NCI-H774 (cell line): Measurements from ENCODE around the gene ARFRP1.

Experiments
- DNase-seq: peaks from one replicate; lab custom pipeline; 2025; lab: John Stamatoyannopoulos, UW

Gene ARFRP1

DNA sequence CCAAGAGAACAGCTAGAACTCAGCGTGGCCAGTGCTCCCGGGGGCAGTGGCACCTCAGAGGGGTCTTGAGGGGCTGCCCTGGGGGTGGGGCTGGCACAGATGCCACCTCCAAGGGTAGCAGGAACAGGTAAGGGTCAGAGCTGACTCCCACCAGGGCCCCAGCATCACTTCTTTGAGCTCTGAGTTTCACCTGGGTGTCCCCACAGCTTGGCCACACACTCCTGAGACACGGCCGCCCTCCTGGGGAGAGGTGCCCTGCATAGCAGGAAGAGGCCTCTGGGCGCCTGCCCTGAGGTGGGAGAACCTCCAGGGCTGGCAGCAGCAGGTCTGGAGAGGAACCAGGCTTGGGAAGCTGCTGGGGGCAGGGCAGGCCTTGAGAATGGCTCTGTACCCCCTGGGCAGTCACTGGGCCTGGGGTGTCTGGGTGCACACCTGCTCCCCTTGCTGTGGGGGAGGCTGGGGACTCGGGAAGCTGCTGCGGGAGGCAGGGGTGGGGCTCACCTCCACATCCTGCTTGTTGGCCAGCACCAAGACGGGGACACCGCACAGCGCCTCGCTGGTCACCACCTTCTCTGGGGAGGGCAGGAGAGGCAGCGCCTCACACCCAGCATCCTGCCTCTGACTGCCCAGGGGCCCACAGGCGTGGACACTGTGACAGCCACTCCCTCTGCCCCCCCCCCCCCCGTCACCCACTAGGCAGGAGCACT lies 6.3 kb downstream of the ARFRP1 start:
- no peak for DNase-seq

DNA sequence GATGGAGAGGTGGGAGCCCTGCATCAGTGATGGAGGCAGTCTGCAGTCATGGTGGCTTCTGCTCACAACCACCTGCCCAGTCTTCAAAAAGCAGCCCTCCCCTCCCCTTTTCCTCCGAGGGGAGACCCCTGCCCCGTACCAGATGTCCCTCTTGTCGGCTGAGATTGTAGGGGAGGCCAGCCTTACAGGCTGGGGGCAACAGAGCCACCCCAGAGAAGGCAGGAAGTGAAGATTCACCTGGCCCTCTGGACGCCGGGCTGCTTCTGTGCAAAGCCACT lies 6.8 kb downstream of the ARFRP1 start:
- no peak for DNase-seq

DNA sequence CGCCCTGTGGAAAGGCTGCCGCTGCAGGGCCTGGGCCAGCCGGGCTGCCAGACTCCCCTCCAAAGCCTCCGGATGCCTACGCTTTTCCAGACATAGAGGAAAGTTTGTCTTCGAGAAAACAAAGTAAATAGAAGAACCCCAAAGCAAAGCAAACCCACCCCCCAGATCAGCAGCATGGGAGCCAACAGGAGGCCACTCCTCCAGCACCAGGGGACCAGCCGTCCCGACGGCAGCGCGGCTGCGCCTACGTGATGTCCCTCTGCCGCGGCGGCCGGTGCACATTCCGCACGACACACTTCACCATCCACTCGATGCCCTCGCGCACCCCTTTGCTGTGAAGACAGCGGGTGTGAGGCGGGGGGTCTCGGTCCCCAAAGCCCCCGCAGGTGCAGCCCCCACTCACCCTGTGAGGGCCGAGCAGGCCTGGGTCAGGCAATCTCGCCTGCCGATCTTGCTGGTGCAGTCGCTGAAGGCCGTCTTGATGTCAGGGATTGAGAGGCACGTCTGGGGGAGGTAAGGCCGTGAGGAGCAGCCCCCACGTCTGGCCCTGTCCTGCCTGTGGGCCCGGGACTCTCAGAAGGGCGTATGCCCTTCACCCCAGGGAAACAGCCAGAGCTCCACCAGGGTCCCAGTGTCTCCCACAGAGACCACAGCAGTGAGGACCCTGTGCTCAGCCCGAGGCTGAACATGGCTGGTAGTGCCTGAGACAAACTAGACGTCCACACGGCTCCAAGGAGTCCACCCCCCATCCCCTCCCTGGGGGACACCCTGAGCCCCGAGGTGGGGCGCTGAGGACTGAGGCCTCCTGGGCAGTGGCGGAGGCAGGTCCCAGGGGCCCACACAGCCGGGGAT lies 7.4 kb downstream of the ARFRP1 start:
- no peak for DNase-seq

DNA sequence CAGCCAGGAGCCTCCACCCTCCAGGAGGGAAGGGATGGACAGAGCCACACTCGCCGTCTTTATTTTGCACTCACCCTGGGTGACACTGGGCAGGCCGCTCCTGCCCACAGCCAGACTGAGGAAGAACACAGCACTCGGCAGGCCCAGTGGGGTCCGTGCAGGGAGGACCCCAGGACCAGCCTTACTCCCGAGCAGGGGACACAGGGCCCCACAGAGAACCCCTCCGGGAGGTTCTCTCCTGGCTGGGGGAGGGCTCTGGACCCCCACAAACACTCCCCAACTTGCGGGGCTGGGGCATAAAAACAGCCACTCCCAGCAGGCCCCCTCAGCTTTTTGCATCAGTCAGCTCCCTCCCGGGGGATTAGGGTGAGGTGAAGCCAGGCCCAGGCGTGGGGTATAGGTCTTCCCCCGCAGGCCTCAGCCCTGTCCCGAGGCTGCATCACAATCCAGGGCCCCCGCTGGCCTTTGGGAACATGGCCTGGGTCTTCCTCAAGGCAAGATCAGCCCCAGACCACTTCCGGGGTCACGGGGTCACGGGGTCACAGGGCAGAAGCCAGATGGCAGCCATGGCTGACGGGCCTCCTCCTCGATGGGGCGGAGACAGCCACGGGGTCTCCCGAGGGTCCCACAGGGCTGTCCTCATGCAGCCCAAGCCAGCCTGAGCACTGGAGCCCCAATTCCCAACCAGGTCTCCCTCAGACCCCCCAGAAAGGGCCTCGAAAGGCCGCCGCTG lies 8.1 kb downstream of the ARFRP1 start:
- DNase-seq = no peak

DNA sequence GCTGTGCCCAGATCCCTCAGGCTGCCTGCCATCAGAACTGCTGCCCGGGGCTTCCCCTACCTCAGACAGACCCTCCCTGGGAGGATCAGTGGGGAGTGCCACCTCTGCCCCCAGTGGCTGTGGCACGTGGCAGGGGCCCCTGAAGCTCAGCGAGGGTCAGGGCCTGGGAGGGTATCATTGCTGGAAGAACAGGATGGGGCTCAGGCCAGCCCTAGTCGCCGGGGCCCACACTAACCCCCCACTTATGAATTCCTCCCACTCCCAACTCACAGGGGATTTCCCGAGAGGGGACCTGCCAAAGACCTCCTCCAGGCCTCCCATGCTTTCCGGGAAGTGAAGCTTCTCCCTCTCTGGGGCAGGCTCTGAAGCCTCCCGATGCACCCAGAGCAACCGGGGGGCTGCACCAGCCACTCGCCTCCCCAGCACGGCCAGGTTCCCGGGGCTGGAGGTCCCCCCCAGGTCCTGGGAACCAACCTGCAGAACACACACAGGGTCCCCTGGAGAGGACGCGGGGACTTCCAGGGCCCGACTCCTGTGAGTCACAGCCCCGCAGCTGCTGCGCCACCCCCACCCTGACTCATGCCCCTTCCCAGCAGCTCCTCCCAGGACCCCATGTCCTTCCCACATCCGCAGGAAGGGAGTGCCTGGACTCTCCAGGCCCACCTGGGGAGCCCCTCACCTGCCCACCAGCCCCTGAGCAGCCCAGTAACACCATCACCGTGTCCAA lies 8.9 kb downstream of the ARFRP1 start:
- no peak for DNase-seq

DNA sequence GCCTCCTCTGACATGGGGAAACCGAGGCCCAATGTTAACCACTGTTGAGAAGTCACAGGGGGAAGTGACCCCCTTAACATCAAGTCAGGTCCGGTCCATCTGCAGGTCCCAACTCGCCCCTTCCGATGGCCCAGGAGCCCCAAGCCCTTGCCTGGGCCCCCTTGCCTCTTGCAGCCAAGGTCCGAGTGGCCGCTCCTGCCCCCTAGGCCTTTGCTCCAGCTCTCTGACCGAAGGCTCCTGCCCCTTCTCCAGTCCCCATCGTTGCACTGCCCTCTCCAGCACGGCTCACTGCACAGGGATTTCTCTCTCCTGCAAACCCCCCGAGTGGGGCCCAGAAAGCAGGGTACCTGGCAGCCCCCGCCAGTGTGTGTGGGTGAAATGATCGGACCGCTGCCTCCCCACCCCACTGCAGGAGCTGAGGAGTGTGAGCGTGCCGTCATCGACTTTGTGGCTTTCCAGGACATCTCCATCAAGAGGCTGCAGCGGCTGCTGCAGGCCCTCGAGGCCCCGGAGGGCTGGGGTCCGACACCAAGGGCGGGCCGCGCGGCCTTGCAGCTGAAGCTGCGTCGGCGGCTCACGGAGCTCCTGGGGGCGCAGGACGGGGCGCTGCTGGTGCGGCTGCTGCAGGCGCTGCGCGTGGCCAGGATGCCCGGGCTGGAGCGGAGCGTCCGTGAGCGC lies 9.8 kb downstream of the ARFRP1 start:
- DNase-seq = no peak

DNA sequence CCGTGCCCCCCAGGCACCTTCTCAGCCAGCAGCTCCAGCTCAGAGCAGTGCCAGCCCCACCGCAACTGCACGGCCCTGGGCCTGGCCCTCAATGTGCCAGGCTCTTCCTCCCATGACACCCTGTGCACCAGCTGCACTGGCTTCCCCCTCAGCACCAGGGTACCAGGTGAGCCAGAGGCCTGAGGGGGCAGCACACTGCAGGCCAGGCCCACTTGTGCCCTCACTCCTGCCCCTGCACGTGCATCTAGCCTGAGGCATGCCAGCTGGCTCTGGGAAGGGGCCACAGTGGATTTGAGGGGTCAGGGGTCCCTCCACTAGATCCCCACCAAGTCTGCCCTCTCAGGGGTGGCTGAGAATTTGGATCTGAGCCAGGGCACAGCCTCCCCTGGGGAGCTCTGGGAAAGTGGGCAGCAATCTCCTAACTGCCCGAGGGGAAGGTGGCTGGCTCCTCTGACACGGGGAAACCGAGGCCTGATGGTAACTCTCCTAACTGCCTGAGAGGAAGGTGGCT lies 10.4 kb downstream of the ARFRP1 start:
- DNase-seq = no peak

DNA sequence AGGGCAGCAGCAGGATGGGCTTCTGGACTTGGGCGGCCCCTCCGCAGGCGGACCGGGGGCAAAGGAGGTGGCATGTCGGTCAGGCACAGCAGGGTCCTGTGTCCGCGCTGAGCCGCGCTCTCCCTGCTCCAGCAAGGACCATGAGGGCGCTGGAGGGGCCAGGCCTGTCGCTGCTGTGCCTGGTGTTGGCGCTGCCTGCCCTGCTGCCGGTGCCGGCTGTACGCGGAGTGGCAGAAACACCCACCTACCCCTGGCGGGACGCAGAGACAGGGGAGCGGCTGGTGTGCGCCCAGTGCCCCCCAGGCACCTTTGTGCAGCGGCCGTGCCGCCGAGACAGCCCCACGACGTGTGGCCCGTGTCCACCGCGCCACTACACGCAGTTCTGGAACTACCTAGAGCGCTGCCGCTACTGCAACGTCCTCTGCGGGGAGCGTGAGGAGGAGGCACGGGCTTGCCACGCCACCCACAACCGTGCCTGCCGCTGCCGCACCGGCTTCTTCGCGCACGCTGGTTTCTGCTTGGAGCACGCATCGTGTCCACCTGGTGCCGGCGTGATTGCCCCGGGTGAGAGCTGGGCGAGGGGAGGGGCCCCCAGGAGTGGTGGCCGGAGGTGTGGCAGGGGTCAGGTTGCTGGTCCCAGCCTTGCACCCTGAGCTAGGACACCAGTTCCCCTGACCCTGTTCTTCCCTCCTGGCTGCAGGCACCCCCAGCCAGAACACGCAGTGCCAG lies 11.0 kb downstream of the ARFRP1 start, which contains the start of gene TNFRSF6B:
Gene TNFRSF6B (plus strand): TSS at position 25 of the 729 bp plus-strand sequence. CDS start 116 bp downstream, at position 141.
- no peak for DNase-seq

DNA sequence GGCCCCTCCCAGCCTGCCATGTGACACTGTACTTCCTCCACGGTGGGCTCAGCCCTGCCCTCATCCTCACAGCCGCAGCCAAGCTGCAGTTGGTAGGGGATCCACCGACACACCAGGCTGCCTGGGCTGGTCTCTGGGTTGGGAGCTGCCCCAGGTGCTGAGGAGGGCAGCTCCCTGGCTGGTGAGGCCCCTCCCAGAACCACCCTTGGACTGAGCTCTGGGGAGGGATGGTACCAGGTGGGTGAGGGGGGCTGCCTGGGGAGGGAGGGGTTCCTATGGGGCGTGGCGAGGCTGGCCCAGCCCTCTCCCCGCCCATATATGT lies 11.5 kb downstream of the ARFRP1 start:
- no peak for DNase-seq

DNA sequence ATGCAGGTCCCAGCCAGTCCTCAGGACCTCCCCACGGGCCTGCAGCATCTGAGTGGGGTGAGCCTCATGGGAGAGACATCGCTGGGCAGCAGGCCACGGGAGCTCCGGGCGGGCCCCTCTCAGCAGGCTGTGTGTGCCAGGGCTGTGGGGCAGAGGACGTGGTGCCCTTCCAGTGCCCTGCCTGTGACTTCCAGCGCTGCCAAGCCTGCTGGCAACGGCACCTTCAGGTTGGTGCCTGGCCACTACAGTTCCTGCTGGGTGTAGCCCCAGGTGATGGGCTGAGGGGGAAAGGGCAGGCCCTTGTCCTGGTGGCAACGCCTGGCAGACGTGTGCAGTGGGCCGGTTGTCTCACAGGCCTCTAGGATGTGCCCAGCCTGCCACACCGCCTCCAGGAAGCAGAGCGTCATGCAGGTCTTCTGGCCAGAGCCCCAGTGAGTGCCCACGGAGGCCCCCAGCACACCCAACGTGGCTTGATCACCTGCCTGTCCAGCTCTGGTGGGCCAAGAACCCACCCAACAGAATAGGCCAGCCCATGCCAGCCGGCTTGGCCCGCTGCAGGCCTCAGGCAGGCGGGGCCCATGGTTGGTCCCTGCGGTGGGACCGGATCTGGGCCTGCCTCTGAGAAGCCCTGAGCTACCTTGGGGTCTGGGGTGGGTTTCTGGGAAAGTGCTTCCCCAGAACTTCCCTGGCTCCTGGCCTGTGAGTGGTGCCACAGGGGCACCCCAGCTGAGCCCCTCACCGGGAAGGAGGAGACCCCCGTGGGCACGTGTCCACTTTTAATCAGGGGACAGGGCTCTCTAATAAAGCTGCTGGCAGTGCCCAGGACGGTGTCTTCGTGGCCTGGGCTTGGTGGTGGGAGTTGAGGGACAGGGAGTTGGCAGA lies 12.1 kb downstream of the ARFRP1 start:
- DNase-seq = no peak

DNA sequence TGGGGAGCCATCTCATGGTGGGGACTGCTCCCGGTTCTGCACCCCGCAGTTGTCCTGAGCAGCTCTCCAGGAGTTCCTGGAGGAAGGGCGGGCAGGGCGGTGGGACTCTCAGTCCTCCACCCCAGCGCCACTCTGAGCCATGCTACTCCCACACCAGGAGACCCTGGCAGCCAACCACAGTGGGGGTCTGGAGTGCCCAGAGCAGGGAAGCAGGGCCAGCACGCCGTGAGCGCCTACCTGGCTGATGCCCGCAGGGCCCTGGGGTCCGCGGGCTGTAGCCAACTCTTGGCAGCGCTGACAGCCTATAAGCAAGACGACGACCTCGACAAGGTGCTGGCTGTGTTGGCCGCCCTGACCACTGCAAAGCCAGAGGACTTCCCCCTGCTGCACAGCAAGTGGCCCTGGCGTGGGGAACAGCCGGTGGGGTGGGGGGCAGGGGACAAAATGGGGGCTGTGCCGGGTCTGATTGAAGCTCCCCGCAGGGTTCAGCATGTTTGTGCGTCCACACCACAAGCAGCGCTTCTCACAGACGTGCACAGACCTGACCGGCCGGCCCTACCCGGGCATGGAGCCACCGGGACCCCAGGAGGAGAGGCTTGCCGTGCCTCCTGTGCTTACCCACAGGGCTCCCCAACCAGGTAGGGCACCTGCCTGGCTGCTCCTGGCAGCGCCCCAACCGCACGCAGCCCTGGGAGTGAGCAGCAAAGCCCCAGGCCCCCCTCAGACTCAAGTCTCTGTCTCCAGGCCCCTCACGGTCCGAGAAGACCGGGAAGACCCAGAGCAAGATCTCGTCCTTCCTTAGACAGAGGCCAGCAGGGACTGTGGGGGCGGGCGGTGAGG lies 13.0 kb downstream of the ARFRP1 start:
- no peak for DNase-seq

DNA sequence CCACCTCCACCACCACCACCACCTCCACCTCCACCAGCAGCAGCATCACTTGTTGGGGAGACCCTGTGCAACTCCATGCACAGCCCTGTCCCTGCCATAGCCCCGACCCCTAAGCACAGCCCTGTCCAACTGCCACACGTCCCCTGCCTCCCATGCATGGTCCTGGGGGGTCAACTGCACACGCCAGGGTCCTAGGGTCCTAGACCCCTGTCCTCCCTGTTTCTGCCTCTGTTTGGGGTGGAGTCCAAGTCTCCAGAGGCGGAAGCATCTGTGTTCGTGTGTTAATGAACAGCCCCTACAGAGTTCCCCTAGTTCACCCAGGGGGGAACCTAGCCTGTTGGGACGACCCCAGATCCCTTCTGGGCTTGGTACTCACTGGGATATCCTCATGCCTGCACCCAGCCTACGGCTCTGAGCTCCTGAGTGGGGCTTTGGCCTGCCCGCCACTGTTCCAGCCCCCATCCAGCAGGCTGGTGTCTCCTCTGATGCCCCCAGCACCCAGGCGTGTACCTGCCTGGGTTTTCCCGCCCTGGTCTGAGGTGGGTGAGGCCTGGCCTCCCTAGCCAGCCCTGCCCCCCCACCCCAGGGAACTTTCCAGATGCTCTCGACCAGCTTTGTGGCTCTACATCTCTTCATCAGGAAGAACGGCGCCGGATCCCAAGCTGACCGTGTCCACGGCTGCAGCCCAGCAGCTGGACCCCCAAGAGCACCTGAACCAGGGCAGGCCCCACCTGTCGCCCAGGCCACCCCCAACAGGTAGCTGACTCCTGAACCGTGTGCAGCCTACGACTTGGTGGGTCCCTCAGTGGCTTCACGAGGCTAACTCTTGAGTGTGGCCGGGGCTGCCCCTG lies 13.8 kb downstream of the ARFRP1 start:
- DNase-seq = no peak

DNA sequence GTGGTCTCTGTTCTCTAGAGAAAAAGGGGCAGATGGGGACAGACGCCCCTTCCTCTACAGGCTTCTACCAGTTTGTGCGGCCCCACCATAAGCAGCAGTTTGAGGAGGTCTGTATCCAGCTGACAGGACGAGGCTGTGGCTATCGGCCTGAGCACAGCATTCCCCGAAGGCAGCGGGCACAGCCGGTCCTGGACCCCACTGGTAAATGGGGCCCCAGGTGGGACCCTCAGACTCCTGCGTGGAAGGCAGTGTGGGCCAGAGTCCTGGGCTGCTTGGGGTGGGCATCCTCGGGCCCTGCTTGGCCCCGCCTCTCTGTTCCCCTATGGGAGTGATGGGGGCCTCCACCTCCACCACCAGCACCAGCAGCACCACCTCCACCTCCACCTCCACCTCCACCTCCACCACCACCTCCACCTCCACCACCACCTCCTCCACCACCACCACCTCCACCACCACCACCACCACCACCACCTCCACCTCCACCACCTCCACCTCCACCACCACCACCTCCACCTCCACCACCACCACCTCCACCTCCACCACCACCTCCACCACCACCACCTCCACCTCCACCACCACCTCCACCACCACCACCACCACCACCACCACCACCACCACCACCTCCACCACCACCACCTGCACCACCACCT lies 14.6 kb downstream of the ARFRP1 start:
- no peak for DNase-seq

DNA sequence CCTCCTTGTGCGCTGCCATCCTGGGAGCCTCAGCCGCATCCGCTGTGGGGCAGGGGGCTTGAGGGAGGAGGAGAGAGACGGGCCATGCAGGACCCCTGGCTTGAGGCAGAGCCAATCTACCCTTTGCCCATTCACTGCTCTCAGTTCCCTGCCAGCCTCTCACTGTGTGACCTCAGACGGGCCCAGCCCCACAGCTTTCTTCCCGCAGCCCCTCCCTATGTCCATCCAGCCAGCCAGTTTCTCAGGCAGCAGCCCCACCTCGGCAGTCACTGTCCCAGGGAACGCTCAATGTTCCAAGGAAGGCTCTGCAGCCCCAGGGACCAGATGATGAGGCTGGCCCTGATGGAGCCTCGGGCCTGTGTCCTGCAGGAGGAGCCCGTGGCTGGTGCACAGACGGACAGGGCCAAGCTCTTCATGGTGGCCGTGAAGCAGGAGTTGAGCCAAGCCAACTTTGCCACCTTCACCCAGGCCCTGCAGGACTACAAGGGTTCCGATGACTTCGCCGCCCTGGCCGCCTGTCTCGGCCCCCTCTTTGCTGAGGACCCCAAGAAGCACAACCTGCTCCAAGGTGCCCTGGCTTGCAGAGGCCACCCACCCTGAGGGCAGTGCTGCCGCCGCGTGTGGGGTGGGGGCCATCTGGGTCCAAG lies 15.2 kb downstream of the ARFRP1 start:
- DNase-seq = no peak

DNA sequence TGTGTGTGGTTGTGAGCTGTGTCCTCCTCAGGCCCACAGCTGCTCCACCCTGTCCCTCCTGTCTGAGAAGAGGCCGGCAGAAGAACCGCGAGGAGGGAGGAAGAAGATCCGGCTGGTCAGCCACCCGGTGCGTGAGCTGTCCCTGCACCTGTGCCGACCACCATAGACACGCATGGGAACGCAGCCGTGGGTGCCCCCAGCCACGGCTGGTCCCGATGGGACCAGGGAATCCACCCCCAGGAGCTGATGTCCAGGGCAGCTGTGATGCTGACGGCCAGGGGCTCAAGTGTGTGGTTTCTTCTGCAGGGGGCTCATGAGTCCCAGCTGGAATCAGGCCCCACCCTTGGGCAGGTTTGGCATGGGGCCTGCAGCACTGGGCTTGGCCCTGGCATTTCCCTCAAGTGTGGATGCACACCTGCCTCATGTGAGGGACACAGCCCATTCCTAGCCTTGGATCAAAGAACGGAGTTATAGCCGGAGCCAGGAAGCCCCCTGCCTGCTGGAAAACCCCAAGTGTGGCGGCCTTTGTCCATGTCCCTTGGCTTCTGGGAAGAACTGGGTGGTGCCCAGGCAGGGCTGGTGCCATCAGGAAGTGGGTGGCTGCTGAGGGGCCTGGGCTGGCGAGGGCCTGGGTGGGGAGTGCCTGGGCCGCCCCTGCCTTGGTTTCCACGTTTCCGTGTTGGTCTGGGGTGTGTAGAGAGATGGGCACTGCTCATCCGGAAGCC lies 15.9 kb downstream of the ARFRP1 start:
- no peak for DNase-seq
